NB4 (cell line): ENCODE results near the gene HMCN2.

Experiments used
- DNase-seq: peaks from one replicate; pipeline ENCODE4 v3.0.0; 2010; ENCODE audit warnings: low read depth
- H3K4me3 ChIP-seq: one replicate; pipeline ENCODE4 v1.5.1; 2011; ENCODE audit warnings: mild to moderate bottlenecking, low read depth, low read length, moderate library complexity
- MAX ChIP-seq: IDR thresholded peaks from 2 replicates; pipeline ENCODE4 v1.6.1; 2011; ENCODE audit warnings: low read depth, low read length
- MYC ChIP-seq: IDR thresholded peaks from 2 replicates; pipeline ENCODE4 v1.6.1; 2011; ENCODE audit warnings: low read depth, low read length
- POLR2A ChIP-seq: IDR thresholded peaks from 2 replicates; pipeline ENCODE4 v1.6.1; 2011; ENCODE audit warnings: mild to moderate bottlenecking; ENCODE audit not compliant: insufficient read length; ENCODE audit errors: extremely low read depth
- TF ChIP-seq, protein P1 (sequence below): IDR thresholded peaks from one replicate; pipeline ENCODE4 v1.5.1; 2012; ENCODE audit warnings: low read depth, low read length

HMCN2 gene

GRCh38 chr9:130348341-130348740 lies 82.8 kb downstream of the HMCN2 start:
- TF ChIP-seq MYC (no peak), MAX (no peak), POLR2A (no peak)
- TF ChIP-seq, protein P1, sequence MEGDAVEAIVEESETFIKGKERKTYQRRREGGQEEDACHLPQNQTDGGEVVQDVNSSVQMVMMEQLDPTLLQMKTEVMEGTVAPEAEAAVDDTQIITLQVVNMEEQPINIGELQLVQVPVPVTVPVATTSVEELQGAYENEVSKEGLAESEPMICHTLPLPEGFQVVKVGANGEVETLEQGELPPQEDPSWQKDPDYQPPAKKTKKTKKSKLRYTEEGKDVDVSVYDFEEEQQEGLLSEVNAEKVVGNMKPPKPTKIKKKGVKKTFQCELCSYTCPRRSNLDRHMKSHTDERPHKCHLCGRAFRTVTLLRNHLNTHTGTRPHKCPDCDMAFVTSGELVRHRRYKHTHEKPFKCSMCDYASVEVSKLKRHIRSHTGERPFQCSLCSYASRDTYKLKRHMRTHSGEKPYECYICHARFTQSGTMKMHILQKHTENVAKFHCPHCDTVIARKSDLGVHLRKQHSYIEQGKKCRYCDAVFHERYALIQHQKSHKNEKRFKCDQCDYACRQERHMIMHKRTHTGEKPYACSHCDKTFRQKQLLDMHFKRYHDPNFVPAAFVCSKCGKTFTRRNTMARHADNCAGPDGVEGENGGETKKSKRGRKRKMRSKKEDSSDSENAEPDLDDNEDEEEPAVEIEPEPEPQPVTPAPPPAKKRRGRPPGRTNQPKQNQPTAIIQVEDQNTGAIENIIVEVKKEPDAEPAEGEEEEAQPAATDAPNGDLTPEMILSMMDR, result no peak

GRCh38 chr9:130348881-130349280 lies 83.3 kb downstream of the HMCN2 start:
- TF ChIP-seq POLR2A (no peak), MYC (no peak), MAX (no peak)
- TF ChIP-seq, protein P1, result no peak
- no peak for DNase-seq

More at GRCh38 chr9:130348341-130348740, 82.8 kb downstream of the HMCN2 start:
- DNase-seq, result no peak
- no peak overlapping the region for H3K4me3 ChIP-seq

GRCh38 chr9:130349398-130349797 lies 83.8 kb downstream of the HMCN2 start:
- no peak for DNase-seq
- no peak for TF ChIP-seq MYC
- TF ChIP-seq, protein P1, result no peak
- no peak for TF ChIP-seq MAX
- no peak for TF ChIP-seq POLR2A
- no peak overlapping the region for H3K4me3 ChIP-seq

More at GRCh38 chr9:130348881-130349280, 83.3 kb downstream of the HMCN2 start:
- no peak overlapping the region for H3K4me3 ChIP-seq

- no peak for DNase-seq
- no peak overlapping the region for H3K4me3 ChIP-seq
- TF ChIP-seq, protein P1, result no peak
- TF ChIP-seq MAX (no peak), POLR2A (no peak)
Observed at GRCh38 chr9:130351343-130351742, 85.8 kb downstream of the HMCN2 start.

DNA sequence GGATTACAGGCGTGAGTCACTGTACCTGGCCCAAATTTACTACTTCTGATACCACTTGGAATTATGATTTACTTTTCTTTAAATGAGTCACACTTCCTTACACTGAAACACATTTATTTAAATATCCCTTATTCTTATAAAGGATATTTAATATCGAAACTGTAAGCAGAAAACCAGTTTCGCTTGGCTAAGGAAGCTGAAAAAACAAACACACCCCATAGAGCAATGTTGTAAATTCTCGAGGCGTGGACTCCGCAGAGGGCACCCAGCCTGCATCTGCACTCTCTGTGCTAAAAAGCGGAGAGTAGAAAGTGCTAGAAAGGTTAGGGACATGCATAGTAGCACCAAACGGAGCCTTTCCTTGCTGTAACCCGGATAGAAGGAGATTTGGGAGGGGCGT lies 86.5 kb downstream of the HMCN2 start:
- no peak for TF ChIP-seq POLR2A
- TF ChIP-seq, protein P1, result no peak
- TF ChIP-seq MYC, result no peak
- no peak for TF ChIP-seq MAX
- no peak for DNase-seq

More for the DNA sequence above, 86.5 kb downstream of the HMCN2 start:
- no peak overlapping the region for H3K4me3 ChIP-seq
